Ovary (tissue), 9 donors: ENCODE results near the gene SPRED3. TPM values are rescaled to one million over a fixed set of nuclear protein-coding genes. Genes with fewer than 3 reads are reported as not detected.
"Not testable (repeated sequence)": the region's sequence is repeated elsewhere in the genome, so short reads cannot be mapped to it uniquely, and the experiment has no call there.

Experiments used
- DNase-seq, 5 donors: peaks; one replicate each; pipeline ENCODE4 v3.0.0-alpha.2; 2019 to 2020
- H3K27ac ChIP-seq, 2 donors: fragments of 200-600 bp; one replicate each; pipeline versions ENCODE4 v1.5.1 to v1.8.0; 2019 to 2022
- H3K27me3 ChIP-seq: fragments of 200-600 bp; one replicate; pipeline ENCODE4 v1.8.0; 2022
- H3K36me3 ChIP-seq: fragments of 200-600 bp; sonication (generic); one replicate; pipeline ENCODE4 v1.5.1; 2019
- H3K4me1 ChIP-seq: one replicate; pipeline ENCODE4 v1.8.1; 2013; ENCODE audit warnings: mild to moderate bottlenecking, moderate library complexity; ENCODE audit not compliant: insufficient read depth
- H3K4me3 ChIP-seq: fragments of 200-600 bp; sonication (generic); one replicate; pipeline ENCODE4 v1.5.1; 2017
- H3K9me3 ChIP-seq, 2 donors: fragments of 200-600 bp in 1 of 2; sonication (generic) in 1 of 2; one replicate each; pipeline versions ENCODE4 v1.5.1 to v1.8.1; 2013 to 2019; ENCODE audit warnings: mild to moderate bottlenecking in 1 of 2, moderate library complexity in 1 of 2
- CTCF ChIP-seq, 3 donors: fragments of 450-650 bp in 2 of 3; fragments of 200-600 bp in 1 of 3; IDR thresholded peaks; one replicate each; pipeline versions ENCODE4 v1.5.1 to v1.8.0; 2016 to 2022; ENCODE audit warnings: antibody characterized with exemption in 3 of 3, mild to moderate bottlenecking in 1 of 3
- EP300 ChIP-seq: sonication (generic); formaldehyde crosslinking; IDR thresholded peaks from one replicate; pipeline ENCODE4 v1.6.1; 2017; ENCODE audit warnings: antibody characterized with exemption
- POLR2A ChIP-seq: fragments of 450-650 bp; IDR thresholded peaks from one replicate; pipeline ENCODE4 v1.6.1; 2017; ENCODE audit warnings: antibody characterized with exemption, mild to moderate bottlenecking, moderate library complexity
- WGBS, 3 donors: extraction: QIAGEN DNeasy Blood & Tissue Kit in 1 of 3; methylation state at CpG; one replicate each; pipeline versions ENCODE4 v1.1.5 to v1.1.7; 2013 to 2017; 5-methylcytosine and 5-hydroxymethylcytosine counted together
- intact Hi-C, 4 donors: fragments of 100-400 bp; cut with DNase I; formaldehyde crosslinking; loops; one replicate each; pipeline versions ENCODE4 v1.11.0 to v1.15.1; 2022 to 2023
- polyA plus RNA-seq, 2 donors: library from polyadenylated mRNA; stranded (reverse); fragments of 200-250 nt in 1 of 2; fragments of 350-450 nt in 1 of 2; fragmentation: Illumina TruSeq in 1 of 2; extraction: RNeasy Lipid Tissue Mini Kit (QIAGEN cat#74804) in 1 of 2; gene quantifications; one replicate each; pipeline ENCODE4 v1.2.3, GENCODE V29; 2013 to 2014
- total RNA-seq, 7 donors: library from RNA; depleted of rRNA in 2 of 7; stranded (reverse); fragments of >200 nt in 2 of 7; fragmentation: NEBNext Ultra II Directional in 3 of 7; extraction: Animal tissue kit (Norgen Biotek cat#: 25700) in 3 of 7; gene quantifications; one replicate each; pipeline versions ENCODE4 v1.1.0 to v1.2.4, GENCODE V29; 2016 to 2023
- donor health status: DM: no; HTN: no; CAD: no; lungs with moderate emphysema.
- donor health status: DM: no; HTN: no; CAD: no.
- donor health status: Bipolar disorder and iron deficiency.
- donor health status: DM: yes; HTN: yes; CAD: no.
- donor health status: DM: no; HTN: no; CAD: no.
- donor health status: DM: yes; HTN: yes; CAD: no.

SPRED3 gene
- total and polyA plus RNA-seq, 9 donors: 0.24 to 2.1 (median 0.84) TPM

DNA sequence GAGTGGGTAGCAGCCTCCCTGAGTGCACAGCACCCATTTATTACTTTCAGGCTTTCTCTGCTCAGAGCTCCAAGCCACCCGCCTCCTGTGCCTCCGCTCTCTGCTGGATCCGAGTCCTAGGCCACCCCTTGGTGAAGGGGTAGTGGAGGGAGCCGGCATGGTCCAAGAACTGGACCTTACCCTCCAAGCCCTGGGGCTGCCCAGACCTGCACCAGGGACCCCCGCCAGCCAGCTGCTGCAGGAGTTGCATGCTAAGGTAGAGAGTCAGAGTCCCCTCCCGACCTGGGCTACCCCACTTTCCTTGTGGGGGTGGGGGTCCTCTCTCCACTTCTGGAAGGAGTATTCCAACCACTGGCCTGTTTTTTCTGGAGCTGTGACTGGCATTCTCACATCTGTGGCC is 16.4 kb downstream of the SPRED3 start:
- intact Hi-C loops: loop anchor here in 3 of 4 donors (5.0 to 10.0 kb wide), 5 partner anchors 220 to 527 kb away; partner anchors contain the start of genes CCER2 (in 1 of the 3), MRPS12 (in 1 of the 3) and SARS2 (in 1 of the 3)
- no peaks in the 10 kb centered on the region for H3K9me3 ChIP-seq
- WGBS, 3 donors: 83 to 94% (median 88%) methylated on average over 6 of the region's 6 CpGs
- no peak overlapping the region for H3K4me3 ChIP-seq
- H3K27ac ChIP-seq: no peak overlapping the region
- H3K4me1 ChIP-seq: no peaks in the 10 kb centered on the region
- DNase-seq: no peak
- H3K27me3 ChIP-seq: no peaks in the 10 kb centered on the region
- H3K36me3 ChIP-seq: no peaks in the 10 kb centered on the region
- no peak for TF ChIP-seq POLR2A
- no peak for TF ChIP-seq EP300
- no peak for TF ChIP-seq CTCF (IDR thresholded peaks at IDR 0.05)

DNA sequence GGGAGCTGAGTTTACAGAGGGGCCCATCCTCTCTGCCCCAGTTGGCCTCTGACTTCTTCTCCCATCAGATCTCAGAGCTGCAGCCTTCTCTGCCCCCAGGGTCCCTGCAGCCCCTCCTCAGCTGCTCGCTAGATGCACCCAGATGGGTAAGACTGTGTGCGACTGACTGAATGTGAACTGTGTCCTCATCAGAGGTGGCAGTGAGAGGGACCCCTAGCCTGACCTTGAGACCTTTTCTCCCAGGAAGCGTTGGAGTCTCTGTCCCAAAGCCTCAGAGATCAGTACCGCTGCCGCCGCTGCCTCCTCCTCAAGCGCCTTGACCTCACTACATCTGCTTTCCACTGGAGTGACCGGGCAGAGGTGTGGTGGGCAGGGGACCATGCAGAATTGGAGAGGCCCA is 16.8 kb downstream of the SPRED3 start:
- DNase-seq: no peak
- WGBS, 3 donors: 86 to 88% (median 88%) methylated on average over 8 of the region's 8 CpGs
- intact Hi-C loops: loop anchor here in 3 of 4 donors (10.0 kb wide), 4 partner anchors 220 to 520 kb away; partner anchors contain the start of gene CCER2 (in 1 of the 3)
- Histone ChIP-seq H3K9me3 (no peaks in the 10 kb centered on the region), H3K4me1 (no peaks in the 10 kb centered on the region), H3K36me3 (no peaks in the 10 kb centered on the region), H3K27ac (no peak overlapping the region), H3K27me3 (no peaks in the 10 kb centered on the region), H3K4me3 (no peak overlapping the region)
- no peak for TF ChIP-seq CTCF (IDR thresholded peaks at IDR 0.05)
- no peak for TF ChIP-seq EP300
- TF ChIP-seq POLR2A: no peak

DNA sequence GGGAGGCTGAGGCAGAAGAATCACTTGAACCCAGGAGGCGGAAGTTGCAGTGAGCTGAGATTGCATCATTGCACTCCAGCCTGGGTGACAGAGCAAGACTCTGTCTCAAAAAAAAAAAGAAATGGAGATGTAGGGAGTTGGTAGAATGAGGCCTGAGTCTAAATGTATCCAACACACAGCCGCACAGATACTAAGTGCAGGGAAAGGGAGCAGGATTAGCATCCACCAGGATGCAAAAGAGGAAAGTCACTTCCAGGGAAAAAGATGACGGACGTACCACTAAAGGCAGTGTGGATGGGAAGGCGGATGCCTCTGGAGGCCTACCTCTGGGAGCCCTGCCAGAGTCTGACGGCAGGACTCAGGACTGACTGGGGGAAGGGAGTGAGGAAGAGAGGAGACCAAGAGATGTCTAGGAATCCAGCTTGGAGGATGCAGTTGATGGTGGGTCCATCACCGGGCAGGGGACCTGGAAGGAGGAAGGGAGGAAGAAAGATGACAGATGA is 21.2 kb downstream of the SPRED3 start:
- no peak overlapping the region for H3K4me3 ChIP-seq
- no peaks in the 10 kb centered on the region for H3K27me3 ChIP-seq
- intact Hi-C loops: loop anchor here in 3 of 4 donors (10.0 kb wide), 4 partner anchors 215 to 515 kb away; partner anchors contain the start of gene CCER2 (in 1 of the 3)
- peak in 4 of 5 donors; percentile 31 to 49 (median 35) for DNase-seq
- no peaks in the 10 kb centered on the region for H3K36me3 ChIP-seq
- 33 to 36% (median 35%) methylated on average over 7 of the region's 7 CpGs for WGBS, 3 donors
- no peak overlapping the region for H3K27ac ChIP-seq
- TF ChIP-seq CTCF (IDR thresholded peaks at IDR 0.05) (no peak), EP300 (no peak), POLR2A (no peak)
- H3K4me1 ChIP-seq: no peaks in the 10 kb centered on the region
- H3K9me3 ChIP-seq: no peaks in the 10 kb centered on the region

GRCh38 chr19:38410407-38410806 is 21.9 kb downstream of the SPRED3 start:
- H3K4me1 ChIP-seq, intact Hi-C loops, H3K9me3 ChIP-seq, H3K36me3 ChIP-seq, H3K27ac ChIP-seq, DNase-seq, H3K27me3 ChIP-seq, H3K4me3 ChIP-seq: not testable (repeated sequence)
- 37 to 52% (median 40%) methylated on average over 6 of the region's 6 CpGs for WGBS, 3 donors

DNA sequence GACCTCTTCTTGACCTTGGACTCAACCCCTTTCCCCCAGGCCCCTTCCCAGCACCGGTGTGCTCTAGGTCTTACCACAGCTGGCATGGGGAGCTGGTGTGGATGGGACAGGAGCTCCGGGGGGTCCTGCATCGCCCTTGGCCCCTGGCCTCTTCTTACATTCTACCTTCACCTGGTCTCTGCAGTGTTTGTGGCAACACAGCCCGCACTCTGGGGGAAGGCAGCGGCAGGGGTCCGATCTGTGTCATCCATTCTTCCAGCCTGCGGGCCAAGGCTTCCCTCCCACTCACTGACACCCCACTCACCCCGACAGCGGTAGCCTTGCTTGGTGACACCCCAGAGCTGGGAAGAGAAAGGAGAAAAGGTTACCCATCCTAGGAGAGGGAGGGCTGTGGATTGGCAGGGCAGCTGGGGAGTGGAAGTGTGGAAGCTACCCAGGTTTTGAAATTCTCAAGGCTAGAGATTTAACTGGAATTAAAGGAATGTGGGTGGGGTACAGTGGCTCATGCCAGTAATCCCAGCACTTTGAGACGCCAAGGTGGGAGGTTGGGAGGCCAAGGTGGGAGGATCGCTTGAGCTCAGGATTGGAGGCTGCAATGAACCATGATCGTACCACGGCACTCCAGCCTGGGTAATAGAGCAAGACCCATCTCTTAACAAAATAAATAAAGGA is 22.7 kb downstream of the SPRED3 start:
- intact Hi-C loops: no loop called here
- no peak for DNase-seq
- Histone ChIP-seq H3K27me3 (no peaks in the 10 kb centered on the region), H3K27ac (no peak overlapping the region), H3K4me1 (no peaks in the 10 kb centered on the region), H3K9me3 (no peaks in the 10 kb centered on the region), H3K4me3 (no peak overlapping the region), H3K36me3 (no peaks in the 10 kb centered on the region)
- TF ChIP-seq CTCF (IDR thresholded peaks at IDR 0.05): no peak
- no peak for TF ChIP-seq EP300
- TF ChIP-seq POLR2A: no peak
- WGBS, 3 donors: 44 to 68% (median 54%) methylated on average over 13 of the region's 13 CpGs

- intact Hi-C loops, H3K27ac ChIP-seq, H3K27me3 ChIP-seq, H3K4me3 ChIP-seq, DNase-seq, H3K9me3 ChIP-seq, H3K36me3 ChIP-seq, H3K4me1 ChIP-seq: not testable (repeated sequence)
- WGBS, 3 donors: 86 to 87% (median 86%) methylated on average over 5 of the region's 5 CpGs
Measured at GRCh38 chr19:38411898-38412297, 23.4 kb downstream of the SPRED3 start.
